Islet of Langerhans (tissue), 1 donor: ENCODE measurements around the gene USP54.
"Not testable (repeated sequence)": the region's sequence is repeated elsewhere in the genome, so short reads cannot be mapped to it uniquely, and the experiment has no call there.

Source experiments
- FAIRE-seq: peaks from one replicate; lab custom pipeline; 2011; peaks lifted over from hg19 to GRCh38; lab: Jason Lieb, UNC

Gene USP54

GRCh38 chr10:73589563-73590126 lies 1.5 kb downstream of the USP54 start:
- FAIRE-seq, result no peak

- no peak for FAIRE-seq
Observed at GRCh38 chr10:73588656-73589055, 2.5 kb downstream of the USP54 start.

DNA sequence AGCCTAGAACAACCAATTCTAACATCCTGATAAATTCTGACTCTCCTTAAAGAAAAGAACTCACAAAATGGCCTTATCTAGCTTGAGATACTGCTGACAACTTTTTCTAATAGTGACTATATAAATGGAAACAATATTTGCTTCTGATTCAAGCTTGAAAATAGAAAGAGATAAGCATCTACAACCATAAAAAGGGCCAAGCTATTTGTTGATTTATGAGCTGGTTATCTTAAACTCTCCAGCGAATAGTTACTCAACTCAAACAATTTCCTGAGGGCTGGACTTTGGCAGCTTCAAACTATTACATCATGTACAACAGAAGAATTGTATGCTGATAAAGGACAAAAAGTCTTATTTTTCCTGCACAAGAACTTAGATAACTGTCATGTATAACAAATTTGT lies 4.6 kb downstream of the USP54 start:
- FAIRE-seq, result peak; percentile 96

- FAIRE-seq, result no peak
Observed at GRCh38 chr10:73585327-73585726, 5.8 kb downstream of the USP54 start.

DNA sequence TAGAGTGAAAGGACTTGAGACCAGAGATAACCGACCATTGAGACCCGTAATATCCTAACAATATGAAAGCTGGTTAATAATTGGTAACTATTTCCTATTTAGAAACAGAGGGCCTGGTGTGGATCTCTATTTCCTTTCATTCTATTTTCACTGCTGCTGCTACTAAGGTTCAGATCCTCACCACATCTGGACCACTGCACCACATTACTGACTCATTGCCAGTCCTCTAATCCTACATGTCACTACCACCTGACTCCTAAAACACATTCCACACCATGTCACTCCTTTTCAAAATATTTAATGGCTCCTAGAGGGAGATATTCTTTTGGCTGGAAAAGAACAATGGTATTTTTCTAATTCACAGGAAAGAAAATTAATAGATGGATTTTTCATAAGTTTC lies 6.4 kb downstream of the USP54 start:
- FAIRE-seq, result no peak

DNA sequence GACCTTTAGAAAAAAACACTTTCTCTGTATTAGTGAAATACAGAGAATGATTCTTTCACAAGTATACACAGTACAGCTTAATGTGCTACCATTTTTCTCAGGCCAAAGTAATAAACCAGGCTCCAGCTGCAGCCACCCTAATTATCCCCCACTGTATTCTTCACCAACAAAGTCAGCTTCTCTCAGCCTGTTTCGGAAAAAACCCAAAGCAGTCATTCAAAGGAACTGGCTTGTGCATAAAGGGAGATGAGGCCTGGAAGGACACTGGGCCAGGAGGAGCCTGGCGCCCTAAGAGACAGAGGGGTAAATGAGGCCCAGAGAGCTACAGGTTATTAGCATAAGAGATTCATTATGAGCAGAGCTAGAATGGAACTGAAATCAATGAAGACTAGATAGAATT lies 9.2 kb downstream of the USP54 start:
- FAIRE-seq, result no peak

GRCh38 chr10:73578927-73579326 lies 12.2 kb downstream of the USP54 start:
- FAIRE-seq, result not testable (repeated sequence)

DNA sequence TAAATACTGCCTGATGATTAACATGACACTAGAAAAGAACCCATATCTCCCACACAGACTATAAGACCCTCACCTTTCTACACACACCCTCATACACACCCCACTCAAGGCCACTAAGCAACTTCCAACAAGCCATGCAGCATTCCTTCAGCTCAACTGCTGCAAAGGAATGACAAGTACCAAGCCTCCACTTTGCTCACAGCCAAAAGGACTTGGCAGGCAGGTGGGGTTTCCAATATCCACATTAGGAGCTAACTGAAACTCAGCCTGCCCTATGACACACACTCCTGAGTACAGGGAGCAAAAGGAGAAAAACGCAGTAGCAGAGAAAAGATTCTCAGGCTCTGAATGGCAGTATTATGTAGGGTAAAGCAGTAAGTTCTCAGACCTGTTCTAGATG lies 13.4 kb downstream of the USP54 start:
- FAIRE-seq, result no peak

DNA sequence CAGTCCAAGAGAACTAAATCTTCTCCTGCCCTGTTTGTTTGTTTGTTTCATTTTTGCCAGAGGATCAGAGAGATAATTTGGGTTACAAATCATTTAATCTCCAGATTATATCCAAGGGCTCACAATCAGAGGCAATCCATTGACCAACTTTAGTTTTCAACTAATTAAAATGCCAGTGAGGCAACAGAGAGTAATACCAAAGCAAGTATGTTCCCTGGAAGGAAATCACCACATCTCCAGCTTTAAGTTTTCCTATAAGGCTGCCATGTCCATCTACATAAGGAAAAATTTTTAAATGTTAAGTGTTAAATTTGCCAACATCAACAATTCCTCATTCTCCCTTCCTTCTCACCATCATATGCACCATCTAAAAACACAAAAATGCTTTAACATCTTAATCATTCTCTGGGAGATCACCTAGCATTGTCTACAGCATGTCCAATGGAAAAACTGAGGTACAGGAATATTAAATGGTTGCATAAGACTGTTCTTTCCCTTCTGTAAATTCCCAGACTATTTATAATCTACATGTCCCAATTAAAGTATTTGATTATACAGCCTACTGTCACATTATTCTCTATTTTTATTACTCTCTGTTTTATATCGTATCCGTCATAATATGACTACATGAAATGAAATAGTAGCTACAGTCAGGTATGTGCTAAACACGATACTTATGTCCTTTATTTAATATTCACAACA lies 14.1 kb downstream of the USP54 start:
- FAIRE-seq, result no peak

GRCh38 chr10:73576178-73576889 lies 14.8 kb downstream of the USP54 start:
- peak; percentile 5 for FAIRE-seq

GRCh38 chr10:73567025-73567424 lies 24.1 kb downstream of the USP54 start:
- not testable (repeated sequence) for FAIRE-seq

GRCh38 chr10:73561192-73561591 lies 29.9 kb downstream of the USP54 start:
- no peak for FAIRE-seq

- FAIRE-seq, result no peak
Observed at GRCh38 chr10:73559590-73559989, 31.6 kb downstream of the USP54 start.

DNA sequence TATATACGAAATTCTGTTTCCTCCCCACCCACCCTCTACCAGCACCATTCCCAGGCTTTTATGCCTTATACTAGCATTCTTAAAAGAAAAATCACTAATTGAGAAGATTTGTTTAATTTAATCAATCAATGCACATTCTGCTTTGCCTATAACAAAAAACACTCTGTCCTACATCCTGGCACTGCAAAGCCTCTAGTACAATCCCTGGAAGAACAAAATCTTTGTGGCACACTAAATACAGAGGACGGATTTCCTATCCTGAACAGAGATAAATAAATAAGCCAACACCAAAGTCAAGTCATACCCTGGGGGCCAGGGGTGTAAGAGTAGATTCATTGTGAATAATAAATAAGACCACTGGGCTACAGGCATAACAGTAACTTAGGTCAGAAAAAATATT lies 34.3 kb downstream of the USP54 start:
- FAIRE-seq, result no peak

DNA sequence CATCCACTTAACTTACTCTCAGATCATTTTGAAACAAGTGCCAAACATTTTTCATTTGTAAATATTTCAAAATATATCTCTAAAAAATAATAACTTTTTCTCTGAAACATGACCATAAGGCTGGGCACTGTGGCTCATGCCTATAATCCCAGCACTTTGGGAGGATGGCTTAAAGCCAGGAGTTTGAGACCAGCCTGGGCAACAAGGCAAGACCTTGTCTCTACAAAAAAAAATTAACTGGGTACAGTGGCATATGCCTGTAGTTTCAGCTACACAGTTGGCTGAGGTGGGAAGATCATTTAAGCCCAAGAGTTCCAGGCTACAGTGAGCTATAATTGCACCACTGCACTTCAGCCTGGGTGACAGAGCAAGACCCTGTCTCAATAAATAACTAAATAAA lies 36.4 kb downstream of the USP54 start:
- FAIRE-seq, result no peak

DNA sequence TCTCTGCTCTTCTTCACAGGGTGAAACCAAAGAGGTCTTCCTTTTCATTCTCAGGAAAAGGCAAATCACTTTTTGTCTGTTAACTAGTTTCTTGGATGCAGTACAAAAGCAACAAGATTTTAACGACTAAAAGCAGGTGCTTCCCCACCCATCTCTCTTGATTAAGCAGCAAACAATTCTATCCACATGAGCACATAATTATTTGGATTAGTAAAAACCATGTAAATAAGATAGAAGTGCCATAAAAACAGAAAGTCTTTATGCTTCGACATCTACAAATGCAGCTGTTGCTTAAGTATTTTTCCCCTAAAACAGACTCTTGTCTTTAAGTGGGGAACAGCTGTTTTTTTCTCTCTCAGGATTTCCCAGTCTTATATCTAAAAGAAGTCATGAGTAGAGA lies 37.4 kb downstream of the USP54 start:
- no peak for FAIRE-seq

DNA sequence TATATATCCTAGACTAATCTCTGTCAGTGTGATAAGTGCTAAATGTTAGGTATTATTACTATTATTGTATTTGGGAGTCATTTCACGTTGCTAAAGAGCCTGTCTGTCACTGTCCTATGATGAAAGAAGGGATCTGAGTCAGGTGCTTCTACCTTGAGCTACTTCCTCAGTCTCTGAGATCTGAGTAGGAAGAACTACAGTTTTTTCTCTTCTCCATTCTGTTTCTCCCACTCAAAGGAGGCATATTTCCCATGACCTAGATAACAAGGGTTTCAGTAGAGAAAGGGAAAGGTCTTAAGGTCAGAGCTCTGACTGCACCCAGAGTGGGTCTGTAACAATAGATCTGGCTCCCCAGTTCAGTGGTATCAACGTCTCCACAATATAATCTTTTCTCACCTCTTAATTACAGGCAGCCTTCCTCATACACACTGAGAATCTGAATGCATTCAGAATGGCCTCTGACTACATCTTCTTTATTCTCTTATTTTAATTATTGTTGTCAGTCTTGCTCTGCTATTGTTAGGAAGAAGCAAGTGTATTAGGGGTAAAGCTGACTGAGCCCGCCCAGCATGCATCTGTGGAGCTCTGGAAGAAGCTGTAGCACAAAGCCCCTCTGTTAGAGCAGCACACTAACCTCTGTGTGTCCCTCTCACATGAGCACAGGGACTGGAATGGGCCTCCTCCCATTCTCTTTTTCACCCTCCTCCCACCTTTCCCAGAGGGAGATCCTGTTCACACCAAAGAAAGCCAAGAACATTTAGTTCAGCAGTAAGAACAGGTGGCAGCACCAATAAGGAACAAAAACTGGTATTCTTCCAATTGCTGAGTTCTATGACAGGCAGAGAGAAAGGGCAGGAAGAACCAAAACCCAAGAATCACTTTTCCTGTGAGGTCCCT lies 38.1 kb downstream of the USP54 start:
- no peak for FAIRE-seq

GRCh38 chr10:73551515-73551914 lies 39.6 kb downstream of the USP54 start:
- no peak for FAIRE-seq

DNA sequence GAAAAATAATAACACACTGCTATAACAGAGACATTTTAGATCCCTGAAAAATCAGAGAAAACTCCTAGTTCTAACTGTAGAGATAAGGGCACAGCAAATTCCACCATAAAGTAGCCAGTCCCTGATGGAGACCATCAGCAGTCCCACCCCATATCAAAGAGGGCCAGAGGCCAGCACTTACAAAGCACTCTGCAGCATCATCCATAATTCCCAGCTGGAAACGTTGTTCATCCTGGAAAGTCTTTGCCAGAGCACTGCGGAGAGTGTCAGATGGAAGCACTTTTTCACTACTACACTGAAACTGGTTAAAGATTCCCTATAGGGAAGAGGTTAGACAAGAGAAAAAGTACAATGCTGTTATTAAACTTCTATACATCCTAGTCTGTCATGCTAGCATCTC lies 45.8 kb downstream of the USP54 start:
- no peak for FAIRE-seq

DNA sequence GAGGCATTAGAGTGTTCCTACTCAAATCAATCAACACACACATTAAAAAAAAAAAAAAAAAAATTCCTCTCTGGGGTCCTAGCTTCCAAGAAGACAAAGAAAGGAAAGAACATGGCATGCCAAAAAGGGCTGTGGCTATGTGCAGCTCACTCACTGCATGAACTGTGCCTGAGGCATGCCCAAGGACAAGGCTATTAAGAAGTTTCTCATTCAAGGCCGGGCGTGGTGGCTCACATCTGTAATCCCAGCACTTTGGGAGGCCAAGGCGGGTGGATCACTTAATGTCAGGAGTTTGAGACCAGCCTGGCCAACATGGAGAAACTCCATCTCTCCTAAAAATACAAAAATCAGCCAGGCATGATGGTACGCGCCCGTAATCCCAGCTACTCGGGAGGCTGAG lies 53.4 kb downstream of the USP54 start:
- no peak for FAIRE-seq

DNA sequence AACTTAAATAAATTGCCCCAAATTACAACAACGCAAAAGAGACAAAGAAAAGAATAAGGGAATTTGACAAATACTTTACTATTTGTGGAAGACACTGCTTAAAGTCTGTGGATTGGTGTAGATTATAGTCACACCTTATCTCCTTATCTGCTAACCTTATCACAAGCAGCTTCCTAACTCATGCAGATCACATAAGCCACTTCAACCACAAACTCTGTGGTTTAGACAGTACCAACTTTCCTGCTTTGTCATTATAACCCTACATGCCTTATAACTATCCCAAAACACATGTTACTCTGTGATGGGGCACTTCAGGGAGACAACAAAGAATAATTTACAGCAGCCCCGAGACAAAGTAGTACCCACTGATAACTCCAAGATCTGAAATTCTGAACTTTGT lies 53.9 kb downstream of the USP54 start:
- FAIRE-seq, result no peak

- FAIRE-seq, result no peak
Observed at GRCh38 chr10:73534857-73535256, 56.3 kb downstream of the USP54 start.
